HG02571 (cell line): ENCODE results near the gene TTF2.
"Not testable (repeated sequence)": the region's sequence is repeated elsewhere in the genome, so short reads cannot be mapped to it uniquely, and the experiment has no call there.

ENCODE experiments used
- ATAC-seq: cut with Tn5 transposase; IDR thresholded peaks from one replicate; pipeline ENCODE4 v1.9.1; 2021; ENCODE audit warnings: mild to moderate bottlenecking, moderate library complexity; ENCODE audit not compliant: unreplicated experiment

Gene TTF2

GRCh38 chr1:117119144-117119543 is 59.0 kb downstream of the TTF2 start:
- ATAC-seq = not testable (repeated sequence)

- ATAC-seq = peak; percentile 5
Observed at GRCh38 chr1:117120774-117121588, 60.9 kb downstream of the TTF2 start.

GRCh38 chr1:117121589-117122329 is 61.6 kb downstream of the TTF2 start, which contains the start of gene TRIM45:
Gene TRIM45 (minus strand): TSS chr1:117121749. CDS start chr1:117121201, 548 bp downstream.
- peak; percentile 88 for ATAC-seq

- no peak for ATAC-seq
Observed at GRCh38 chr1:117122330-117123025, 62.4 kb downstream of the TTF2 start.

GRCh38 chr1:117123274-117123673 is 63.1 kb downstream of the TTF2 start:
- ATAC-seq = no peak

- no peak for ATAC-seq
Observed at GRCh38 chr1:117124661-117125060, 64.5 kb downstream of the TTF2 start.

GRCh38 chr1:117127795-117128194 is 67.7 kb downstream of the TTF2 start:
- no peak for ATAC-seq

GRCh38 chr1:117128323-117129079 is 68.4 kb downstream of the TTF2 start:
- no peak for ATAC-seq

GRCh38 chr1:117130526-117130925 is 70.4 kb downstream of the TTF2 start:
- ATAC-seq = no peak

- ATAC-seq = no peak
Observed at GRCh38 chr1:117135329-117135728, 75.2 kb downstream of the TTF2 start.

- no peak for ATAC-seq
Observed at GRCh38 chr1:117136749-117137148, 76.6 kb downstream of the TTF2 start.

- ATAC-seq = no peak
Observed at GRCh38 chr1:117137281-117137855, 77.2 kb downstream of the TTF2 start.

- no peak for ATAC-seq
Observed at GRCh38 chr1:117138106-117138505, 78.0 kb downstream of the TTF2 start.

- no peak for ATAC-seq
Observed at GRCh38 chr1:117138561-117138960, 78.4 kb downstream of the TTF2 start.

- ATAC-seq = no peak
Observed at GRCh38 chr1:117142200-117142599, 82.1 kb downstream of the TTF2 start.

- no peak for ATAC-seq
Observed at GRCh38 chr1:117143172-117143571, 83.0 kb downstream of the TTF2 start.

GRCh38 chr1:117143871-117144270 is 83.7 kb downstream of the TTF2 start:
- no peak for ATAC-seq

- no peak for ATAC-seq
Observed at GRCh38 chr1:117146072-117146471, 85.9 kb downstream of the TTF2 start.

- ATAC-seq = no peak
Observed at GRCh38 chr1:117146575-117147340, 86.6 kb downstream of the TTF2 start.
